Neuronal stem cell (in vitro differentiated cells): Measurements from ENCODE around the gene ASGR1.

Experiments used
- DNase-seq: peaks from one replicate; pipeline ENCODE4 v3.0.0-alpha.2; 2013; ENCODE audit warnings: low spot score
- H2AFZ ChIP-seq: one replicate; pipeline ENCODE4 v1.6.1; 2013; ENCODE audit warnings: mild to moderate bottlenecking, low read length, inconsistent platforms
- H2AK5ac ChIP-seq: 2 replicates; pipeline ENCODE4 v1.6.1; 2013; ENCODE audit warnings: low read depth, mild to moderate bottlenecking, inconsistent platforms, low read length, moderate library complexity, mixed read lengths
- H2BK120ac ChIP-seq: 2 replicates; pipeline ENCODE4 v1.6.1; 2013; ENCODE audit warnings: low read depth, mild to moderate bottlenecking, inconsistent platforms, low read length, moderate library complexity, mixed read lengths
- H2BK12ac ChIP-seq: one replicate; pipeline ENCODE4 v1.6.1; 2013; ENCODE audit warnings: low read length, inconsistent platforms
- H2BK15ac ChIP-seq: 2 replicates; pipeline ENCODE4 v1.6.1; 2013; ENCODE audit warnings: mild to moderate bottlenecking, low read length, inconsistent platforms, mixed read lengths
- H2BK5ac ChIP-seq: one replicate; pipeline ENCODE4 v1.6.1; 2013; ENCODE audit warnings: inconsistent platforms, mild to moderate bottlenecking, low read length, moderate library complexity
- H3K14ac ChIP-seq: one replicate; pipeline ENCODE4 v1.6.1; 2013; ENCODE audit warnings: low read length, inconsistent platforms
- H3K18ac ChIP-seq: 2 replicates; pipeline ENCODE4 v1.6.1; 2013; ENCODE audit warnings: low read length, inconsistent platforms
- H3K23ac ChIP-seq: 2 replicates; pipeline ENCODE4 v1.6.1; 2013; ENCODE audit warnings: low read depth, mild to moderate bottlenecking, mixed read lengths, low read length, inconsistent platforms; ENCODE audit not compliant: poor library complexity
- H3K27ac ChIP-seq: replicated peaks from 3 replicates; pipeline ENCODE4 v1.5.1; 2013; ENCODE audit warnings: low read length, inconsistent platforms
- H3K27me3 ChIP-seq, 3 experiments: 2 replicates each; pipeline ENCODE4 v1.6.1; 2013; ENCODE audit warnings: low read length in 3 of 3, mild to moderate bottlenecking in 2 of 3, inconsistent platforms in 1 of 3, low read depth in 1 of 3, mixed read lengths in 1 of 3, moderate library complexity in 1 of 3; ENCODE audit not compliant: control insufficient read depth in 3 of 3, insufficient read depth in 3 of 3
- H3K36me3 ChIP-seq, 2 donors: replicated peaks in 1 of 2; 2 replicates each; pipeline ENCODE4 v1.6.1; 2013; ENCODE audit warnings: low read length in 2 of 2; ENCODE audit not compliant: control insufficient read depth in 2 of 2, insufficient read depth in 2 of 2
- H3K4ac ChIP-seq: 2 replicates; pipeline ENCODE4 v1.6.1; 2013; ENCODE audit warnings: inconsistent platforms, mild to moderate bottlenecking, low read length, moderate library complexity
- H3K4me1 ChIP-seq, 2 donors: 1 replicate in 1 of 2; 2 replicates in 1 of 2; pipeline ENCODE4 v1.6.1; 2013; ENCODE audit warnings: low read length in 2 of 2, low read depth in 1 of 2; ENCODE audit not compliant: control insufficient read depth in 2 of 2, insufficient read depth in 1 of 2
- H3K4me2 ChIP-seq: one replicate; pipeline ENCODE4 v1.6.1; 2013; ENCODE audit warnings: mild to moderate bottlenecking, low read length, inconsistent platforms; ENCODE audit not compliant: insufficient read depth, poor library complexity, severe bottlenecking
- H3K4me3 ChIP-seq, 2 donors: 2 replicates each; pipeline ENCODE4 v1.5.1; 2013; ENCODE audit warnings: low read length in 2 of 2, mild to moderate bottlenecking in 2 of 2, inconsistent platforms in 1 of 2, moderate library complexity in 1 of 2
- H3K79me1 ChIP-seq: one replicate; pipeline ENCODE4 v1.6.1; 2013; ENCODE audit warnings: low read depth, mild to moderate bottlenecking, inconsistent platforms, low read length, moderate library complexity
- H3K9ac ChIP-seq: one replicate; pipeline ENCODE4 v1.6.1; 2013; ENCODE audit warnings: mild to moderate bottlenecking, low read depth, low read length, inconsistent platforms; ENCODE audit not compliant: poor library complexity
- H3K9me3 ChIP-seq, 2 donors: replicated peaks in 1 of 2; 2 replicates each; pipeline versions ENCODE3 to v1.6.1; 2013; ENCODE audit warnings: low read length in 2 of 2, mild to moderate bottlenecking in 2 of 2, inconsistent platforms in 1 of 2, low read depth in 1 of 2, mixed read lengths in 1 of 2, moderate library complexity in 1 of 2; ENCODE audit not compliant: control insufficient read depth in 2 of 2, insufficient read depth in 1 of 2
- H4K8ac ChIP-seq: one replicate; pipeline ENCODE4 v1.6.1; 2013; ENCODE audit warnings: low read depth, mild to moderate bottlenecking, inconsistent platforms, low read length, moderate library complexity
- H4K91ac ChIP-seq: one replicate; pipeline ENCODE4 v1.6.1; 2013; ENCODE audit warnings: low read length, low read depth, mild to moderate bottlenecking, inconsistent platforms; ENCODE audit not compliant: poor library complexity
- WGBS, 2 donors: extraction: QIAGEN DNeasy Blood & Tissue Kit; methylation state at CpG; one replicate each; pipeline ENCODE4 v1.1.7; 2013; ENCODE audit warnings: missing lambda C conversion rate in 2 of 2, mixed read lengths in 1 of 2; ENCODE audit not compliant: insufficient read length in 2 of 2, insufficient replicate concordance in 1 of 2; ENCODE audit errors: extremely low coverage in 2 of 2; 5-methylcytosine and 5-hydroxymethylcytosine counted together

The ASGR1 gene

DNA sequence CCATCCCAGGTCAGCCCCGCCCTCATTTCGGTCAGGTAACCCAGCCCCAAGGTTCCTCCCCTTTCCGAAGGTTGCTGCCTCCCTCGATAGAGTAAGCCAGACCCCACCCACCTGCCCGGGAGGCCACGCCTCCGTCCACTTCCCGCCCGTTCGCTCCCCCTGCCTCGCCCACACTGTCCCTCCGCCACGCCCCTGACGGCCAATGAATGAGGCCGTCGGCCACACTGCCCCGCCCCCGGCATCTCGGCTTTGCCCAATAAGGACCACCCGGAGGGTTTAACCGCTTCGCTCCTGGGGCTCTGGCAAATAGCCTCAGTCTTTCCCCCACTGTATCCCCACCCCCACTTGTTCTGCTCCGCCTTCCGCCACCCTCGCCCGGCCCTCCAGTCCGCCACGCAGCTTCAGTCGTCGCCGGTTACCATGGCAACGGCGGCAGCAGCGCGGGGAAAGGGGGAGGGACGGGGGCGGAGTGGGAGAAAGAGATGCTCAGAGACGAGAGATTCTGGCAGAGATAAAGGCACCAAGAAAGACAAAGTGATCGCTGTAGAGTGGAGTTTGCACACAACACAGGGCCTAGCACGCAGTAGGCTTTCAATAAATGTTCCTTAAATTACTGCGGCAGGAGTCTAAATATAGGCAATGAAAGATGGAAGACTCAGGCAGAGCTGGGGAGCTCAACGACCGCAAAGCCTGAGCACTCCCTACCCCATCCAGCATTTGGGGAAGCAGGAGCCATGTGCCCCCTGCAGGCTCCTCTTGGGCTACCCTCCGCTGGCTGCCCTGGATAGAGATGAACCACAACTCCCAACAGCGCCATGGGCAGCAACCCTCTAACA, 35.3 kb upstream of the ASGR1 start:
- Histone ChIP-seq H2BK12ac (no peak overlapping the region), H2BK5ac (no peak overlapping the region), H4K91ac (no peak overlapping the region), H3K9ac (peak overlapping the region; percentile 55), H3K4me1 (peaks cover 38 to 44% of the 10 kb centered on the region in 2 donors), H3K18ac (peak overlapping the region; percentile 78), H3K27ac (peak overlapping the region; percentile 93), H3K4me2 (peak overlapping the region; percentile 89), H3K4ac (no peak overlapping the region), H2BK120ac (no peak overlapping the region), H2AK5ac (no peak overlapping the region), H3K27me3 (no peaks in the 10 kb centered on the region), H3K14ac (no peak overlapping the region), H4K8ac (no peak overlapping the region), H3K9me3 (no peaks in the 10 kb centered on the region), H2AFZ (peak overlapping the region; percentile 62), H2BK15ac (no peak overlapping the region), H3K23ac (no peak overlapping the region), H3K4me3 (peak overlapping the region; percentile 44 to 78), H3K79me1 (peaks cover 2% of the 10 kb centered on the region), H3K36me3 (no peaks in the 10 kb centered on the region)
- peak; percentile 100 for DNase-seq
- no CpG with 5 or more reads among the region's 45 CpGs for WGBS, 2 donors

- no peak overlapping the region for H3K4ac ChIP-seq
- H2AFZ ChIP-seq: peak overlapping the region; percentile 62
- H3K36me3 ChIP-seq: no peaks in the 10 kb centered on the region
- H3K27me3 ChIP-seq: no peaks in the 10 kb centered on the region
- no peak overlapping the region for H2BK12ac ChIP-seq
- no CpG with 5 or more reads among the region's 15 CpGs for WGBS, 2 donors
- H2BK5ac ChIP-seq: peak overlapping the region; percentile 71
- H3K27ac ChIP-seq: peak overlapping the region; percentile 93
- H3K9ac ChIP-seq: peak overlapping the region; percentile 34
- no peak overlapping the region for H3K23ac ChIP-seq
- H2BK15ac ChIP-seq: no peak overlapping the region
- peak; percentile 100 for DNase-seq
- H3K4me2 ChIP-seq: peak overlapping the region; percentile 89
- no peak overlapping the region for H4K8ac ChIP-seq
- peaks cover 40% of the 10 kb centered on the region in 2 donors for H3K4me1 ChIP-seq
- peak overlapping the region; percentile 43 to 78 for H3K4me3 ChIP-seq
- H2BK120ac ChIP-seq: no peak overlapping the region
- no peak overlapping the region for H4K91ac ChIP-seq
- peak overlapping the region; percentile 75 for H3K18ac ChIP-seq
- H3K9me3 ChIP-seq: peaks cover 0 to 2% of the 10 kb centered on the region in 2 donors
- no peak overlapping the region for H3K14ac ChIP-seq
- H2AK5ac ChIP-seq: peak overlapping the region; percentile 81
- peaks cover 2% of the 10 kb centered on the region for H3K79me1 ChIP-seq
Measured at GRCh38 chr17:7213895-7214299, 34.7 kb upstream of the ASGR1 start.

- Histone ChIP-seq H3K18ac (peak overlapping the region; percentile 89), H3K36me3 (no peaks in the 10 kb centered on the region), H3K4ac (peak overlapping the region; percentile 97), H2BK15ac (peak overlapping the region; percentile 82), H3K4me2 (peak overlapping the region; percentile 71), H3K79me1 (peaks cover 2% of the 10 kb centered on the region), H3K4me1 (peaks cover 45 to 47% of the 10 kb centered on the region in 2 donors), H2AFZ (no peak overlapping the region), H4K8ac (no peak overlapping the region), H3K14ac (no peak overlapping the region), H3K27me3 (no peaks in the 10 kb centered on the region), H2BK120ac (peak overlapping the region; percentile 93), H3K9ac (peak overlapping the region; percentile 54), H3K4me3 (peak overlapping the region in 1 of 2 donors; percentile 75), H2BK12ac (no peak overlapping the region), H3K27ac (peak overlapping the region; percentile 18), H4K91ac (no peak overlapping the region), H2BK5ac (peak overlapping the region; percentile 89), H2AK5ac (peak overlapping the region; percentile 99), H3K9me3 (peaks cover 0 to 2% of the 10 kb centered on the region in 2 donors), H3K23ac (no peak overlapping the region)
- WGBS, 2 donors: no CpG with 5 or more reads among the region's 37 CpGs
- no peak for DNase-seq
Measured at GRCh38 chr17:7211491-7212273, 32.5 kb upstream of the ASGR1 start.
